Gastroesophageal sphincter (tissue), 3 donors: ENCODE results near the gene SMCO4.

ENCODE experiments used
- POLR2A ChIP-seq, 2 donors: fragments of 450-650 bp; IDR thresholded peaks; one replicate each; pipeline ENCODE4 v1.6.1; 2017; ENCODE audit warnings: antibody characterized with exemption in 2 of 2, mild to moderate bottlenecking in 2 of 2, moderate library complexity in 1 of 2
- POLR2AphosphoS5 ChIP-seq: sonication (generic); formaldehyde crosslinking; IDR thresholded peaks from one replicate; pipeline ENCODE4 v1.6.1; 2017; ENCODE audit warnings: antibody characterized with exemption
- TF ChIP-seq, protein P1 (sequence below), 4 experiments: fragments of 200-600 bp in 2 of 4; fragments of 450-650 bp in 2 of 4; sonication (generic) in 1 of 4; IDR thresholded peaks; one replicate each; pipeline ENCODE4 v1.5.1; 2017 to 2019; ENCODE audit warnings: antibody characterized with exemption in 4 of 4, mild to moderate bottlenecking in 2 of 4, moderate library complexity in 2 of 4

DNA sequence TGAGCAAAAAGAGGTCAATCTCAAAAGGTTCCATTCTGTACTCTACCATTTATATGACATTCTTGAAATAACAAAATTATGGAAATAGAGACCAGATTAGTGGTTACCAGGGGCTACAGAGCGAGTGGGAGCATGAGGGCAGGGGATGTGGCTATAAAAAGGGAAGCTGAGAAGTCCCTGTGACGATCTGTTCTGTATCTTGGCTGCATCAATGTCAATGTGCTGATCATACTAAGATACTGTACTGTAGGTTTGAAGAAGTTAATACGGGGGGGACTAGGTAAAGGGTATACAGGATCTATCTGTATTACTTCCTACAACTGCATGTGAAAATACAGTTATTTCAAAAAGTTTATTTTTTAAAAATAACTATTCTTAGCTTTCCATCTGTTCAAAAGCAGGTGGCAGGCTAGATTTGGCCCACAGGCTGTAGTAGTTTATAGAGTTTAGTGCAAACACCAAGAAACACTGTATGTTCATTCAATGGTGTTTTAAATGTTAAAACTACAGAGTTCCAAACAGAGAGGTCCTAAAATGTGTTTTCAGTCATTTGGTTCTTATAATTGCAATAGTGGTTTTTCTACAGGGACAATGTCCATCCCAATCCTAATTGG lies 78.2 kb downstream of the SMCO4 start:
- TF ChIP-seq, protein P1, sequence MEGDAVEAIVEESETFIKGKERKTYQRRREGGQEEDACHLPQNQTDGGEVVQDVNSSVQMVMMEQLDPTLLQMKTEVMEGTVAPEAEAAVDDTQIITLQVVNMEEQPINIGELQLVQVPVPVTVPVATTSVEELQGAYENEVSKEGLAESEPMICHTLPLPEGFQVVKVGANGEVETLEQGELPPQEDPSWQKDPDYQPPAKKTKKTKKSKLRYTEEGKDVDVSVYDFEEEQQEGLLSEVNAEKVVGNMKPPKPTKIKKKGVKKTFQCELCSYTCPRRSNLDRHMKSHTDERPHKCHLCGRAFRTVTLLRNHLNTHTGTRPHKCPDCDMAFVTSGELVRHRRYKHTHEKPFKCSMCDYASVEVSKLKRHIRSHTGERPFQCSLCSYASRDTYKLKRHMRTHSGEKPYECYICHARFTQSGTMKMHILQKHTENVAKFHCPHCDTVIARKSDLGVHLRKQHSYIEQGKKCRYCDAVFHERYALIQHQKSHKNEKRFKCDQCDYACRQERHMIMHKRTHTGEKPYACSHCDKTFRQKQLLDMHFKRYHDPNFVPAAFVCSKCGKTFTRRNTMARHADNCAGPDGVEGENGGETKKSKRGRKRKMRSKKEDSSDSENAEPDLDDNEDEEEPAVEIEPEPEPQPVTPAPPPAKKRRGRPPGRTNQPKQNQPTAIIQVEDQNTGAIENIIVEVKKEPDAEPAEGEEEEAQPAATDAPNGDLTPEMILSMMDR (IDR thresholded peaks at IDR 0.05): no peak
- no peak for TF ChIP-seq POLR2AphosphoS5
- TF ChIP-seq POLR2A (IDR thresholded peaks at IDR 0.05): no peak
